AG04449 (cell line): ENCODE data around the gene RIT2.

Source experiments
- CTCF ChIA-PET: fragments of 350-600 bp; formaldehyde crosslinking; extraction: SDS; loops from one replicate; lab custom pipeline; 2021; ENCODE audit warnings: antibody characterized with exemption; lab: Yijun Ruan, JAX
- POLR2A ChIA-PET: fragments of 400-600, 350-600 bp; formaldehyde crosslinking; extraction: SDS; loops from one replicate; lab custom pipeline; 2020; ENCODE audit warnings: antibody characterized with exemption, inconsistent platforms; lab: Yijun Ruan, JAX
- DNase-seq: peaks from one replicate; pipeline ENCODE4 v3.0.0-alpha.2; 2010; ENCODE audit warnings: low read depth, low spot score
- H3K4me3 ChIP-seq: 2 replicates; pipeline ENCODE4 v1.5.1; 2011; ENCODE audit warnings: low read depth, mild to moderate bottlenecking, control low read depth, low read length
- CTCF ChIP-seq: IDR thresholded peaks from one replicate; pipeline ENCODE4 v1.5.1; 2011; ENCODE audit warnings: mild to moderate bottlenecking, moderate library complexity, low read length, control low read depth, inconsistent platforms; ENCODE audit not compliant: insufficient read depth; ENCODE audit errors: missing control alignments

Gene RIT2

GRCh38 chr18:43115076-43115921 is at the start of gene RIT2:
Gene RIT2, minus strand, starts transcription at chr18:43115685.
- H3K4me3 ChIP-seq = no peak within 1 kb of the TSS
- no peak for DNase-seq
- TF ChIP-seq CTCF = no peak
- POLR2A ChIA-PET = no interaction called here
- CTCF ChIA-PET = no interaction called here

GRCh38 chr18:43161528-43161927 is 46.0 kb upstream of the RIT2 start:
- ChIA-PET CTCF (no interaction called here), POLR2A (no interaction called here)
- no peak overlapping the region for H3K4me3 ChIP-seq
- TF ChIP-seq CTCF = no peak
- no peak for DNase-seq

- no peak overlapping the region for H3K4me3 ChIP-seq
- DNase-seq = no peak
- ChIA-PET POLR2A (no interaction called here), CTCF (no interaction called here)
- no peak for TF ChIP-seq CTCF
Observed at GRCh38 chr18:43160509-43160908, 45.0 kb upstream of the RIT2 start.

DNA sequence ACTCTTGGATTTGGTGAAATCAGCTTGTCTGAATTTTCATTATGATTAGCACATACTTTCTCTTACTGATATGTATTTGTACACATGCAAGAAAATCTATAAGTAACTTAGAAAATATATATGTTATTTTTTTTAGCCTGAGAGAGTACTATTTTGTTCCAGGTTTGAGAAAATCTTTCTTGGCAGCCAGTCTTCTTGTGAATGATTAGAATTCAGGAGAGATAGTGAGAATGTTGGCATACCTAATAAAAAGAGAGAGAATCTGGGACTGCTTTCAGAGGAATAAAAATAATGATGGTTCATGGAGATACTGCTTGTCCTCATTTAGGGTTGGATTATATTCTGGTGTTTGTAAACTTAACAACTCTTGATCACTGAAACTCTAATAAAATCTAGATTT is 44.4 kb upstream of the RIT2 start:
- ChIA-PET POLR2A (no interaction called here), CTCF (no interaction called here)
- H3K4me3 ChIP-seq = no peak overlapping the region
- TF ChIP-seq CTCF = no peak
- no peak for DNase-seq

DNA sequence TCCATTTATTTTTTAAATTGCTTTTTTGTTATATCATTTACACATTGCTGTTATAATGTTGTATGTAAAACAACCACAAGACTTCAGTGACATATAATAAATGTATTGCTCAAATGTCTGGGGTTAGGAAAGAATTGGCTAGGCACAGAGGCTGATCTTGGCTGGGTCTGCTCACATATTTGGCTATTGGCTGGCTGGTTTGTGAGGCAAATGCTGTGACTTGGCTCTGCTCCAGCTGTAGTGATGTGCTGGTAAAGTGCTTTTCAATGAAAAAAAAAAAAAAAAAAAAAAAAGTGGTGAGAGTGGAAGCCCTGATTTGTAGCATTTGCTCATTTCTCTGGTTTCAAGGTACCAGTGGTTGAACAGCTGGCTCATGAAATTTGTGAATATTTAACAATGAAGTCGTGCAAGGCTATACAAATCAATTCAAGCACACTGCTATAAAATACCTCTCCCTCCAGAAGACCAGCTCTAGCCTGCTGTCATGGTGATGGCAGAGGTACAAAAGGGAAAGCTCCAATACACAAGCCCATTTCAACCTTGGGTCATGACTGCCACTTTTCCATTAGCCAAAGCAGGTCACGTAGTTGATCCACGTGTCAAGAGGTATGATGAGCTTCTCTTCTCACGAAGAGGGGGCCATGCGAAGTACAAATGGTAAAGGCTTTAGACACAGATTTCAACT is 43.7 kb upstream of the RIT2 start:
- TF ChIP-seq CTCF = no peak
- no peak overlapping the region for H3K4me3 ChIP-seq
- ChIA-PET POLR2A (no interaction called here), CTCF (no interaction called here)
- no peak for DNase-seq

- H3K4me3 ChIP-seq = no peak overlapping the region
- CTCF ChIA-PET = no interaction called here
- POLR2A ChIA-PET = no interaction called here
- no peak for DNase-seq
- no peak for TF ChIP-seq CTCF
Observed at GRCh38 chr18:43158381-43158780, 42.9 kb upstream of the RIT2 start.
